HG02798 (cell line): ENCODE data around the gene UNC13D.

Experiments
- ATAC-seq: cut with Tn5 transposase; IDR thresholded peaks from one replicate; pipeline ENCODE4 v1.9.1; 2021; ENCODE audit warnings: mild to moderate bottlenecking; ENCODE audit not compliant: unreplicated experiment, poor library complexity

Gene UNC13D

GRCh38 chr17:75836605-75837004 is 7.6 kb downstream of the UNC13D start:
- ATAC-seq: no peak

- no peak for ATAC-seq
These were observed 8.6 kb downstream of the UNC13D start for GRCh38 chr17:75835654-75835987.

DNA sequence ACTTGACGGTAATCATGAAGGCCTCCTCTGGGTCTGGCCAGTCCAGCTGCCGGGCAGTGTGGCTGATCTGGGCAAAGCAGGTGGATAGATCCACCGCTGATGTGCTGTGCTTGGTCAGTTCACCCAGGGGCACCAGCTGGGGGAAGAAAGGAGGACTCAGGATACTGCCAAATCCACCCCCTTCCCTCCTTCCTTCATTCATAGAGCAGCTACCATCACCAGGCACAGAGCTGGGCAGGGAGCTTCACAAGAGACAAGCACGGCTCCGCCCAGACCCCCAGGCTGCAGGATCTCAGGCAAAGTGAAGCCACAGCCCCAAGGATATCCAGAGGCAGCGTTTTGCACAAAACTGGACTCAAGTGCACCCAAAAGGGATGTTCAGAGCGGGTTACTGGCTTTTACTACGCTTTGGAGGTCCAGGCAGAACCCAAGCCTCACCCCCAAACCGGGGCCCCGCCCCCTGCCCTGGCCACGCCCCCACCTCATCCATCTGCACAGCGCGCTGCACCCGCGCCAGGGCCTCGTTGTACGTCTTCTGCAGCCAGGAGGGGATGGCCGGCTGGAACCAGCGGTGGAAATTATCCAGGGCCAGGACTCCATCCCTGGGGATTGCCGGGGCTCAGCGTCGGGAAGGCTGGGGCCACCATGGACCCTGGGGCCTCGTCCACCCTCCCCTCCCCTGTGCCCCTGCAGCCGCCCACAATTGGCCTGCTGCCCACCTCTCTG is 9.1 kb downstream of the UNC13D start:
- no peak for ATAC-seq

DNA sequence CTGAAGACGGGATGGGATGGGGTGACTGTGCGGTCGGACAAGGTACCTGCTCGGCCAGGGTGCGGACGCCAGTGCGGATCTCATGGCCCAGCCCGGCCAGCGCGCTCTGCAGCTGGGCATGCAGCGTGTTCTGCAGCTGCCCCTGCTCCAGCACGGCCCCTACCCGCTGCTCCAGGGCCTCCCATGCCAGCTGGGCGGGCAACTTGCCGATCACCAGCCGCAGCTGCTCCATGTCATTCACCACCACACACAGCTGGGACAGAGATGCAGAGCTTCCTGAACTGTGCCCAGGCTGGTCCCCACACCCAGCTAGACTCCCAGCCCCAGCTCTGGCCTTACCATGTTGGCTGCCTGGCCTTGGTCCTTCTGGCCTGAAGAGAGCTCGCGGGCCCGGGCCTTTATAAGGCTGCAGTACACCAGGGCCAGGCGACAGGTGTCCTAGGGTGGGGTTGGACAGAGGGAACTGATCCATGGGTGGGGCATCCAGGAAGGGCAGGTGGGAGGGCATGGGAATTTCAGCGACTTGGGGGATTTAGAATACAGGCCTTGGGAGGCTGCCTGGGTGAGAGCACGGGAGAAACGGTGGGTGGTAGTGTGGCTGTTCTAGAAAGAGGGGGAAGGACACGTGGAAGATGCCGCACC is 9.8 kb downstream of the UNC13D start:
- no peak for ATAC-seq

- no peak for ATAC-seq
These were observed 11.4 kb downstream of the UNC13D start for GRCh38 chr17:75832652-75833400.

DNA sequence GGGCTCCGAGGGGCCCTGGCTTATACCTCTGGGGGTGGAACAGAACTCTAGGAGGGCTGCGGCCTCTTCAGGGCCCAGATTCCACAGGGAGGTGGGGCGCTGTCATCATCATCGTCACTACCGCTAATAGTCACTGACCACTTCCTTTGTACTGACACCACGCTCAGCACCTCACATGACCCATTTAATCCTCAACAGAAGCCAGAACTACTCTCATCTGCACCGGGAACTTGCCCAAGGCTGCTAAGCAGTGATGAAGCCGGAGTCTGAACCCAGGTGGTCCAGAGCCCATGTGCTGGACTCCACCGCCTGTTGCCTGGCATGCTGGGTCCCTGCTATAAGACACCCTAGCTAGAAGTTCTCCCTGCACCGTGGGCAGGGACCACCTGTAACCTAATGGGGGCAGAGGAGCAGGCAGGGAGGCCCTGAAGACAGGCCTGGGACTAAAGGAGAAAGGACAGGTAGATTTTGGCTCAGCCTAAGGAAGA is 12.0 kb downstream of the UNC13D start:
- no peak for ATAC-seq

GRCh38 chr17:75831032-75831571 is 13.1 kb downstream of the UNC13D start:
- ATAC-seq: no peak

DNA sequence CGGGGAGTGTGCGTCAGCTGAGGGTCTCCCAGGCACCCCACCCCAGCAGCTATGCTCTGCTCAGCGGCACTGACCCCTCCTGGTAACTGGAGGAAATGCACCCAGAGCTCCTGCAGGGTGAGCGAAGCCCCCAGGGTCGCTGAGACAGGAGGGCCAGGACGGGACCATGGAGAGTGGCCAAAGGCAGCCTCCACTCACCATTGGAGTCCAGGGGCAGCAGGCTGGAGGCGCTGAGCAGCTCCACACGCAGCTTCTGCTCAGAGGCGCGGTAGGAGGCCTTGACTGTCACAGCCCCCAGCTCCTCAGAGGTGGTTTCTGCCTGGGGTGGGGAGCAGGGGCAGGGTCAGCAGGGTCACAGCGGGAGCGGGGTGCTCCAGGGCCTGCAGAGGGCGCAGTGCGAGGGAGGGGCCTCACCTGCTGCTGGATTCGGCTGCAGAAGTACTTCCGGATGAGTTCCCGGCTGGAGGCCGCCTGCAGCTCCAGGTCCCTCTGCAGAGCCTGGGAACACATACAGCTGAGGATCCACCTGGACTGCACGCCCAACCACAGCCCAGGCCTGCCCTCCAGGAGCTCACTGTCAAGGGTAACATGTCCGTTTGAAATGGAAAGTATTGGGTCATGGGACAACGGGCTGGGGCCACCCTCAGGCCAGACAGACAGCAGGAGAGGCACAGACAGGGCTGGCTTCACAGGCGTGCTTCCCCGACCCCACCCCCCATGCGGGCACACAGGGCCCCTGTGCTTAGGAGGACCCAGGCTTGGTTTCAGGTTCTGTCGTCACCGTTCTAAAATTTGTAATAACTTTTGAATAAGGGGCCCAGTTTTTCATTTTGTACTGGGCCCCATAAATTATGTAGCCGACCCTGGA is 13.8 kb downstream of the UNC13D start:
- ATAC-seq: no peak

DNA sequence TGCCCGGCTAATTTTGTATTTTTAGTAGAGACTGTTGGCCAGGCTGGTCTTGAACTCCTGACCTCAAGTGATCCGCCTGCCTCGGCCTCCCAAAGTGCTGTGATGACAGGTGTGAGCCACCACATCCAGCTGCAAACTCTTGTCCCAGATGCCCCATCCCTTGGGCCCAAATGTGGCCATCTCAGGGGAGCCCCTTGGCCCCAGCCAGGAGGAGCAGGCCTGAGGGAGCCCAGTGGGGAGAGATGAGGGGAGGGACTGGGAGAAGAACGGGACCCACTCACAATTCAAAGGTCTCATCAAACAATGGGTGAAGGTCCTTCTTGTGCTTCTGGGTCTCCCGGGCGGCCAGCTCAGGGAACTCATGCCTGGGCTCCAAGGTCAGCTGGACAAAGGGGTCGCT is 14.5 kb downstream of the UNC13D start:
- no peak for ATAC-seq

DNA sequence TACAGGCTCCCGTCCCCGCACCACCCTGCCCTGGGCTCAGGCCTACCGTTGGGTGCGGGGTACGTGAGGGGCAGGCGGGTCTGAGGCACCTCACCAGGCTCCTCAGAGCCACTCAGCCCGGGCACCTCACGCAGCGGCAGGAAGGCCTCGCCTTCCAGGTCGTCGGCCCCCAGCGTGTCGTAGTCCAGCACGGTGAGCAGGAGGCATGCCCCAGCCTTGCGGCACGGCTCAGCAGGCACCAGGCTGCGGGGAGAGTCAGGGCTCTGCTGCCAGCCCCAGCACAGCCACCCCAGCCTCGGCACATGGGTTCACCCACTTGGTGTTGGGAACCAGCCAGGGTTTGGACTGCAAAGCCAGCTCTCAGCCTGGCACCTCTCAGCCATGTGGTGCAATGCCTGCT is 15.5 kb downstream of the UNC13D start:
- no peak for ATAC-seq

- no peak for ATAC-seq
These were observed 16.2 kb downstream of the UNC13D start for GRCh38 chr17:75828076-75828400.

GRCh38 chr17:75827308-75828075 is 16.7 kb downstream of the UNC13D start:
- ATAC-seq: no peak

GRCh38 chr17:75826561-75827307 is 17.5 kb downstream of the UNC13D start:
- no peak for ATAC-seq

DNA sequence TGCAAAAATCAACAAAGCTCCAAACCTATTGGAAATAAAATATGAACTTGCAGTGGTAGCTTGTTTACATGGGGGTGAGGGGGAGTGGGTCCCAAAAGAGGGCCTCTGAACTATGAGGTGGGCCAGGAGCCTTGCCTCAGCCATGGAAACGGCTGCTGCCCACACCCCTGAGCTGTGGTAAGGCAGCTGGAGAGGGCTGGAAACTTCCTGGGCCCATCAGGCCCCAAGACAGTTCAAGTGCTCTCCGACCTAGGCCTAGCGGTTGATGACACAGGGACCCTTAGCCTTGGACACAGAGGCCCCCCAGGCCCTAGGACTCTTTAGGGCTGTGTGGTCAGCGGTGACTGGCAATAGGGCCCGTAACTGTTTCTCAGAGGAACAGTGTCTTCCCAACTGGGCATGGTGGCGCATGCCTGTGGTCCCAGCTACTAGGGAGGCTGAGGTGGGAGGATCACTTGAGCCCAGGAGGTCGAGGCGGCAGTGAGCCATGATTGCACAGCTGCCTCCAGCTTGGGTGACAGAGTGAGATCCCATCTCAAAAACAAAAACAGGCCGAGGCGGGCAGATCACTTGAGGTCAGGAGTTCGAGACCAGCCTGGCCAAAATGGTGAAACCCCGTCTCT is 18.3 kb downstream of the UNC13D start:
- no peak for ATAC-seq

DNA sequence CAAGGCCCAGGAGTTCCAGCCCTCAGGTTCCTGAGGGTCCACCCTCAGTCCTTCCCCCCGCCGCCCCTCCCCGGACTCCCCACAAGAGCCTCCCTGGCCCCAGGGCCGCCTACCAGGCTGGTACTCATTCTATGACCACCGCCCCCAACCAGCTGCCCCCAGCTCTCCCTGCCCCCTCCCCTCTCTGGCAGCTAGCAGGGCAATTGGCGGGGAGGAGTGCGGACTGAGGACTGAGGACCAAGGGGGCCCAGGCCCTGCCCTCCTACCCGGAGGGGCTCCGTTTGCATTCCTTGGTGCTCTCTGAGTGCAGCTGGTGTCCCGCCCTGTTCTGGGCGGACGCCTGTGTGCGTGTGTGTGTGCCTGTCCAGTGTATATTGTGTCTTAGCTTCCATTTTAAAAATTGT is 19.1 kb downstream of the UNC13D start:
- no peak for ATAC-seq

DNA sequence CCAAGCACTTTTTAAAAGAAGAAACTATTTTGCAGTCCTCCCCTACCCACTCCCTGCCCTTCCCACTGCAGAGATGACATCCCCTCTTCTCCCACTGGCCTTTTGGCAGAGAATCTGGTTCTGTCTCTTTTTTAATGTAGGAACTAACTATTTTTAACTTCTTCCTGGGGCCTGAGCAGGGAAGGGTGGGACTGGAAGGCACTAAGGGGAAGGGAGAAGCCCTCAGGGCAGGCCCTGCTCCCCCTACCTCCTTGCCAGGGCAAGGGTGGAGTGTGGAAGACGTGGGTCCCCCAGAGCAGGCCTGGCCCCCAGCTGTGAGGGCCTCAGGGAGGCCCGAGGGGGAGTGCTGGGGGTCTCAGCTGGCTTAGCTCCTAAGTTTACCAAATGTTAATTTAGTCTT is 19.5 kb downstream of the UNC13D start:
- ATAC-seq: no peak

- ATAC-seq: no peak
These were observed 20.1 kb downstream of the UNC13D start for GRCh38 chr17:75824050-75824552.
